HG03558 (cell line): ENCODE data around the gene ASB13.
"Not testable (repeated sequence)": the region's sequence is repeated elsewhere in the genome, so short reads cannot be mapped to it uniquely, and the experiment has no call there.

ENCODE experiments used
- ATAC-seq: cut with Tn5 transposase; IDR thresholded peaks from one replicate; pipeline ENCODE4 v1.9.1; 2021; ENCODE audit warnings: moderate number of reproducible peaks; ENCODE audit not compliant: unreplicated experiment; ENCODE audit errors: extremely low read depth

Gene ASB13

DNA sequence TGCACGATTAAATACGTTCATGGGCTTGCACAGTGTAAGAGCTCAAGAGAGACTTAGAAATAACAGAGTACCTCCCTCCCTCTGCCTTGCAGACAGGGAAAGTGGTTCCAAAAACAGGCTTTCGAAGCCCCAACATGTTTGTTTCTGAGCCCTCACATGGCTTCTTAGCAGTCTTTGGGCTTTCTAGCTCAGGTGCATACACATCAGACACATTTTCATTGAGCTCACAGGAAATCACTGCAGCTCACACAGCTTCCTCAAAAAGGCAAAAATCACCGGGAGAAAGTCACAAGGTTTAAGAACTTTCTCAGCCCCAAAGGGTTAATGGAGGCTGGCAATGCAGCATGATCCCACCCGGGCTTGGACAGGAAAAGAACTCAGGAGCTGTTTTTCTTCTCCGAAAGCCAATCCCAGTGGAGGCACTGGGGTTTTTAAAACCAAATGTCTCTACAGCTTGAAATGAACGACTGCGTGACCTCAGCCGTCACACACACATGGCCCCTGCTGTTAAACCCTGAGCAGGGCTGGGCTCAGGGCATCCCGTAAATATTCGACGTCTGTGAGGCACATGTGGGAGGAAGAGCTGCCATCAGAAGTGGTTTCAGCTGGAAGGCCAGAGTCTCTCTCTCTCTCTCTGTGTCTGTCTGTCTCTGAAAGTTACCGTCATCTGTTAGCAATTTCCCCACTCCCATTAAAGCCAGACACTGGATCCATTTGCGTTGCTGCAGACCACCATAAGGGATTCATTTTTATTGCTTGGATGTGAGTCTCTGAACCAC, 71.9 kb downstream of the ASB13 start:
- ATAC-seq: no peak

DNA sequence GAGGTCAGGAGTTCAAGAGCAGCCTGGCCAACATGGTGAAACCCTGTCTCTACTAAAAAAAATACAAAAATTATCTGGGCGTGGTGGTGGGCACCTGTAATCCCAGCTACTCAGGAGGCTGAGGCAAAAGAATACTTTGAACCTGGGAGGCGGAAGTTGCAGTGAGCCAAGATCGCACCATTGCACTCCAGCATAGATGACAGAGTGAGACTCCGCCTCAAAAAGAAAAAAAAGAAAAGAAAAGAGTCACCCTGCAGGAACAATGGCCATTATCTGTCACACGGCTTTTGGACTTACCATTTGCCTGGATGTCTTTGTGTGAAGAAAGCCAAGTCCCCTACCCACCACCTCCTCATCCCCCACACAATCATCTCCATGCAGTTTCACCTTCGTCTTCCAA, 73.0 kb downstream of the ASB13 start:
- ATAC-seq: not testable (repeated sequence)

DNA sequence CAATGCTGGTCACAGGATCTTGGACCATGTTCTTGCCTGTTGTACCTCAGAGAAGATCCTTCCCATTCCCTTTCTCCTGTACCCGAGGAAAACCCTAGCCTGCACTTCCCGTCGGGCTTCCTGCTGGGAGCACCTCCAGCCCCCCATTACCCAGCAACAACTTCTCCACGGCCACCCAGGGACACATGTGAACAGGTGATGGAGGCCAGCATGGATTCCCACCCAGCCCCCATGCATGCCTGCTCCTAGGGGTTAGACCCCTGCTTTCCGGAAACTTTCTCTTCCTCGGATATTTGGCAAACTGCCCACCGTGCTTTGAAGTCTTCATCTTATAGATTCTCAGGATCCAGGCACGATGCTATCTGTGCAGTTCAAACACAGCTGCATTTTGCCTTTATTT, 74.3 kb downstream of the ASB13 start:
- no peak for ATAC-seq

DNA sequence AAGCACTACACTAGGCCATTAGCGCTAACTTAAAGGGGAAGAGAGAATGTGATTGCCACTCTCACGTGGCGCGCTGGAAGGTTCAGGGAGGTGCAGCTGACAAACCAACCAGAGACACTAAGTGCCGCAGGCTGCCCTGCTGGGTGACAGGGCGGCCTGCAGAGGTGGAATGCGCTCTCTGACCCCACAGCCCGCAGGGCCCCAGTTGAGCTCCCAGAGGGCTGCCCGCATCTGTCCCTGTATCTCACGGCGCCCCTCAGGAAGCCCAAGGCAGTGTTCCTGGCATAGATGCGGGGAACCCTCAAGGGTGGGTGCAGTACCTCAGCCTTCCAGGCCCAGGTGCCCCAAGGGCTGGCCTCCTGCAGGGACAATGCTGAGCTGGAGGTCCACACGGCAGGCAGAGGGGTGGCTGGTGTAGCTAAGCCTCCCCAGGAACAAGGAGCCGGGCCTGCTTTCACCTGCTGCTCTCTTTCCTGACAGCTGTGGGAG, 75.0 kb downstream of the ASB13 start:
- ATAC-seq: no peak

DNA sequence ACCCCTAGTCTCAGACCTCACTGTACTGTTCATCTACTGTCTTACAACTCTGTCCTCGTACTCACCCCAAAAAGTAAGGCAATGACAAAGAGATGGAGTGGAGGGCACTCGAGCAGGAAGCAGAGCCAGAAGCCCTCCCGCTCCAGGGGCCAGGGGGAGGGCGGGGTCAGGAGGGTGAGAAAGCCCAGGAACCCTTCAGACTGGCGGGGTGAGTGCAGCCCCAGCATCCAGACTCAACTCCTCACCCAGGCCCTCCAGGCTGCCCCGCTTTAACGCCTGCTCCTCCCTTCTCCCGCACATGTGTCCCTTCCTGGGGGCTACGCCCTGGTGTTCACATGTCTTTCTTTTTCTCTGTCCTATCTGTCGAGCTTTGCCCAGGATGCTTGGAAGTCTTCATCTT, 75.6 kb downstream of the ASB13 start:
- ATAC-seq: no peak

DNA sequence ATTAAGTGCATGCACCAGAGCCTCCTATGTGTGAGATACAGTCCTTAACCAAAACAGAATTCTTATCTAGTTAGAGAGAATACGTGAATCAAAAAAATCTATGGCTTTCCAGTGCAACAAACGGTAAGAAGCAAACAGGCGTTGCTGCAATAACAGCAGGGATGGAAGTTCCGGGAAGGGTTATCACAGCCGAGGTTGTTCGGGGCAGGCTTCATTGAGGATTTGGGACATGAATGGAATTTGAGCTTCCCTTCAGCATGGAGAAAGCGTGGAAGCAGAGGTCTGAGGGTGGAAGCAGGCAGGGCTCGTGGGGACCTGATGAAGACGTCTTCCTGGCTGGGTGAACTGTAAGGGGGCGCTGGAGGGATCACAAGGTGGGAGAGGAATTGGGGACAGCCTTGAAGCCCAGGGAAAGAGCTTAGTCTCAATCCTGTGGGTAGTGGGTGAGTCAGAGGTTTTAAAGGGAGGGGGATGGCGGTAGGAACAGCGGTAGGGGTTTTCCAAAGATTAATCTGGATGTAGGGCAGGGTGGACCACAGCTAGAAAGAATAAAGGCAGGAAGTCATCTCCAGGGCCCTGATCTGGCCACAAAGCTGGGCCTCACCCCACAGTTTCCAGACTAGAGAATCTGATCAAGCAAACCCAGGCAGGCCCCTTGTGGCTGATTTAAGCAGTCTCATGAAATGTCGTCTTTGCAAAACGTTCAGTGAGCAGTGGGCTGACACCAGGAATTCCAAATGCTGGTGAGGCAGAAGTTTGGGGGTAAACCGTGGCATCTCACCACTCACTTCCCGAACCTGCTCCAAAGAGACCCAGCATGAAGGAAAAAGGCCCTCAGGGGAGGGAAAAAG, 76.5 kb downstream of the ASB13 start:
- ATAC-seq: no peak

DNA sequence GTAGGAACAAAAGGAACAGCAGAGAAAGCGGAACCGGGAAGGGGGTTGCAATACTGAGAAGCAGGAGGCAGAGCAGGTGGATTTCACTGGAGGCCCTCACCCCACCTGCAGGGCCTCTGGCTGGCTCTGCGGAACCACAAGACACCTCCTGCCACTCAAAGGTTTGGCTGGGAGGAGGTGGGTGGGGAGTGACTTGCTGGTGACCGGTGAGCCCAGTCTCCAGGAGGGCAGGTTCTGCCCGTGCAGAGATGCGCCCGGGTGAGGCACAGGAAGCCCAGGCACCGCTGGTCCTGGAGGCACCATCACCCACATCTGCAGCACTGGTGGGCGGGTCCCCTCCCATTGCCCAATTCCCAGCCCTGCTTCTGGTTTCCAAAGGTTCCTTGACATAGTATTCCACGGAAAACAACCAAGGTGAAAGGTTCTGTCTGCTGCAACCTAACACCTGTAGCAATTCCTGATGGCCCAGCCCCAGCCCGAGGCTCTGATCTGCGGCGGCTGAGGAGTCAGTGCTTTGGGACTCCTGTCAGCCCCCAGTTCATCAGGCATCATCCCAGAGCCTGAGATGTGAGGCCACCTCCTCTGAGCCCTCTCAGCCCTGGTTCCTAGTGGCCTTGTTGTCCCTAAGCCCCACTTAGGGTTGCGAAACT, 77.3 kb downstream of the ASB13 start:
- ATAC-seq: no peak
